ENCODE results near the gene LPAR1. TPM values are rescaled to one million over a fixed set of nuclear protein-coding genes. Genes with fewer than 3 reads are reported as not detected.

Gene LPAR1, protein sequence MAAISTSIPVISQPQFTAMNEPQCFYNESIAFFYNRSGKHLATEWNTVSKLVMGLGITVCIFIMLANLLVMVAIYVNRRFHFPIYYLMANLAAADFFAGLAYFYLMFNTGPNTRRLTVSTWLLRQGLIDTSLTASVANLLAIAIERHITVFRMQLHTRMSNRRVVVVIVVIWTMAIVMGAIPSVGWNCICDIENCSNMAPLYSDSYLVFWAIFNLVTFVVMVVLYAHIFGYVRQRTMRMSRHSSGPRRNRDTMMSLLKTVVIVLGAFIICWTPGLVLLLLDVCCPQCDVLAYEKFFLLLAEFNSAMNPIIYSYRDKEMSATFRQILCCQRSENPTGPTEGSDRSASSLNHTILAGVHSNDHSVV
- total RNA-seq (2022; extraction: Qiagen RNA extraction; ENCODE audit: low read depth) = 9.0 to 13.1 TPM (median 11.6 TPM) in 5 replicates

DNA sequence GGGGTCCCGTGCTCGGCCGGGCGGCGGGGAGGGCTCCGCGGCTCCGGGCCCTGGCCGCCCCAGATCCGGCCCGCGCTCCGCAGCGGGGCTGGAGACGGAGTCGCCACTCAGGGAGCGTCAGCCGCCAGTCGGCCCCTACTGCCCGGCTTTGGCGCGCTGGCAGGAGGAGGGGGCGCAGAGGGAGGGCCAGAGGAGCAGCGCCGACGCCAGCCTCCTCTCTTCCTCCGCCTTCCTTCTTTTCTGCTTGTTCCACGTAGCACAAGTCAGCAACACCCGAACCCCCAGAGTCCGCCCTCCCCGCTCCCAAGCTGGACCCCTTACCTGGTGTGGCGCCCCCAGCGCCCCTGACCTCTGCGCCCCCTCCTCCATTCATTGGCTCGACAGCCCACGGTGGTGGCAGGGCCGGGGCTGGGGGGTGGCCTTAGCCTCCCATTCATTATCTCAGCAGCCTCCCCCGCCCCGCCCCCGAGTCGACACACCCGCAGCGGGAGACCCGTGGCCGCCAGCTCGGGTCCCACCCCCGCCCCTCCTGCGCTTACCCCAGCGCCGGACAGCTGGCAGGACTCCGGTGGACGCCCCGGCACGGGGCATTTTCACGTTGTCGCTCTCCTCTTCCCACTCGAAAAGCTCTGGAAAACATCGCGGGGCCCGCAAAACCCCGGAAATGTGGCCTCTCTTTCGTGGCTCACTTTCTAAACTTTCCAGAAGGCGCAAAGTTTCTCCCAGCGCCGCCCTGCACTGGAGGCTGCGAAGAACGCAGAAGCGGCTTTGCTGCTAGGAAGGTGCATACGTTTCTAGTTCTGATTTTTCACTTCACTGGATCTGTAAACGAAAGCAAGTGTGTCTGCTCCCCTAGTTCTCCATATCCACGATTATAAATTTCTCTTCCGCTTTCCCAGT, at the start of gene LPAR1:
LPAR1 (minus strand) TSS at position 140 of the 900 bp plus-strand sequence. CDS start 66,353 bp downstream, outside the sequence.

Measured in A549 treated with DMSO at 1 μM for 4 hours (cell line).